Right kidney (tissue), 1 donor: ENCODE results near the gene ACO2.
"Not testable (repeated sequence)": the region's sequence is repeated elsewhere in the genome, so short reads cannot be mapped to it uniquely, and the experiment has no call there.

Experiments
- DNase-seq: peaks from one replicate; pipeline ENCODE4 v3.0.0-alpha.2; 2016

Gene ACO2

GRCh38 chr22:41568811-41569210 lies 99.9 kb downstream of the ACO2 start:
- no peak for DNase-seq

DNA sequence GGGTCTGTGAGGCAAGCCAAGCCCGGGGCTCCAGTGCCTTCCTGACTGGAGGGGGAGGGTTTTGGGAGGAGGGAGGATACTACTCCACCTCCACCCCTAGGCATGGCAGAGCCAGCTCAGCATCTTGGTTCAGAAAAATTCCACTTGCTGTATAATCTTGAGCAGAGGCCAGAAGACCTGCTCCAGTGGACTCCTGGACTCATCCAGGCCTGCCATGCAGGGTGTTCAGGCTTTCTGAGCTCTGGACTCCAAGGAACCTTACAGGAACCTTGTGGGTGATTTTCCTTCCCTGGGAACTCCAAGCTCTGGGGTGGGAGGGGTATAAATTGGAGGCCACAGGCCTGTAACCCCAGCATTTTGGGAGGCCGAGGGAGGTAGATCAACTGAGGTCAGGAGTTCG lies 101.3 kb downstream of the ACO2 start:
- no peak for DNase-seq

GRCh38 chr22:41571786-41572185 lies 102.9 kb downstream of the ACO2 start:
- no peak for DNase-seq

- not testable (repeated sequence) for DNase-seq
Measured at GRCh38 chr22:41572305-41572704, 103.4 kb downstream of the ACO2 start.

GRCh38 chr22:41573677-41574076 lies 104.8 kb downstream of the ACO2 start:
- no peak for DNase-seq

DNA sequence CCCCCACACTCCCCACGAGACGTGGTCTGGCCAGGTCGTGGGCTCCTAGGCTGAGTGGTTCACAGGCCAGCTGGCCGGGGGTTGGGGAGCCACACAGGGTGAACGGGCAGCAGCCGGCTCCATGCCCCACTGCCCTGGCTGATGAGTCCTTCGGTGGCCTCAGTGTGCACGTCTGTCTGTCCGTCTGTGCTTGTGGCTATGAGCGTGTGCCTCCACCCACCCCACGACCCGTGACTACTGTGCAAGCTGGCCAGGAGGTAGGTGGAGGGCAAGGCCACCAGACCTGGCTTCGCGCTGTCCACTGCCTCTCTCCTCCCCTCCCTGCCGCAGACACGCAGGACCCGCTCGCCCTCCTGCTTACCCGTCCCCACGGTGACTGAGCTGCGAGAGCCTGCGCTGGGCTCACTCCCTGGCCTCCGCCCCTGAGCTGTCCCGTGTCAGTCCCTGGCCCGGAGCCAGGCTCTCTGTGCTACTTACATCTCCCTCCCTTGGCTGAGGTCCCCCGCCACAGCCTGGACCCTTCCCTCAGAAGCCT lies 106.0 kb downstream of the ACO2 start:
- DNase-seq: no peak

DNA sequence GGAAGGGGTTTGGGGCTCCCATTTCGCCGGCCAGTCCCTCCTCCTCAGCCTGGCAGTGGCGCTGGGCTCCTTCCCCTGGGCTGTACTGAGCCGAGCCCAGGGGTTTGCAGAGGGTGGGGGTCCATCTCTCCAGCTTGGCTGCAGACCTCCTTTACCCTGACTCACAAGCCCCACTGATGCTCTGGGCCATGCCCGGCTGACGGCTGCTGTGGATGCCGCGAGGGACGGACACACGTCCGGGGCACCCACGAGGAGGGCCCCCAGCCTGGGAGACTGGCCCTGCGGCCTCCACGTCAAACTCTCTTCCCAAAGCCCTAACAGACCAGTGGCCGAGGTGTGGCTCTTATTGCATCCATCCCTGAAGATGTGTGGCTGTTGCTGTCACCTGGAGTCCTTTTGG lies 106.6 kb downstream of the ACO2 start:
- DNase-seq: no peak

DNA sequence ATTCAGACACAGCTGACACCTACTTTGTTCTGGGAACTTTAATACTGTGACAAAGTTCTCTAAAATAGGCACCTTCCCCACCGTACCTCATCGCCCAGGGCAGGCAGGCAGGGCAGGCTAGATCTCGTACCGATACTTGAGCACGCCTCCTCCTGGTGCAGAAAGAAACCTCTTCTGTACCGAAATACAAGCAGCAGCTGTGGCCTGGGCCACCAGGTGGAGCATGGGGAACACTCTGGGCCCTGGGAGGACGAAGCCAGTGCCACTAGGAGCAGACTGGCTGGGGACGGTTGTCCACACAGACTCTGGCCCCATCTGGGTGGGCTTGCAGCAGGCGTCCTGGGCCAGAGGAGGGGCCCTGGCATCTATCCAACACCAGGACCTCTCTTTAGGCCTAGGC lies 108.0 kb downstream of the ACO2 start:
- no peak for DNase-seq

DNA sequence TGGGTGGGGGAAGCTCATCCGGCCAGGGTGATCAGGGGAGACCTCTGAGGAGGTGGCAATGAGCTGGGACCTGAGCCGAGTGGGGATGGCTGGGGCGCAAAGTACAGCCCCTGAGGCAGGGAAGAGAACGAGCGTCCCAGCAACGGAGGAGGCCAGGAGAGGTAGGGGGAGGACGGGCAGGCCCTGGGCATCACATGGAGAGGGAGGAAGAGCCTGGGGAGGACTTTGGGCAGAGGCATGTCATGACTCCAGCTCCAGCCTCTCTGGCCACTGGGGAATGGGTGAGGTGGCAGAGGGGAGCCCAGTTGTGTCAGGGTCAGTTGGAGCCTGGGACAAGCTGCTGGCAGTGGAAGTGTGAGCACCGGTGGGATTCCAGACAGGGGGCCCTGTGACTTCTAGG lies 109.2 kb downstream of the ACO2 start:
- no peak for DNase-seq
